Kidney capillary endothelial cell (primary cell): Measurements from ENCODE around the gene TTC24.
A peak's percentile ranks its signal among the peaks of the same experiment; 100 is the strongest.
"Not testable (repeated sequence)": the region's sequence is repeated elsewhere in the genome, so short reads cannot be mapped to it uniquely, and the experiment has no call there.

Experiments
- DNase-seq: peaks from one replicate; pipeline ENCODE4 v3.0.0-alpha.2; 2018; ENCODE audit warnings: low spot score

The TTC24 gene

DNA sequence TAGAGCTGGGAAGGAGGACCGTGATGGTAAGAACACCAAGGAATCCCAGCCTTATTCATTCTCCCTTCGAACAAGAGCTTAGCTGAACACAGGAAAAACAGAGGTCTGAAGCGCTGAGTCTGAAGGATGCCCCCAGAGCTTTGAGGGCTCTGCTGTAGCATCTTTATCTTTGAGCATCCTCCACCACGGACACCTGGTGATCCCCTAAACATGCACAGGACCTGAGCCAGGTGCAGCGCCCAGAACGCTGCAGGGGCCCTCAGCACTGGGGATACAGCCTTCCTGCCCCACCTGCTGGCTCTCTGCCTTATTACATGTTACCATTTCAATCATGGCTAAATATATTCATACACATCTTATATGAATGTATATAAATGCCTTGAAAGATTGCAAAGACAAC, 29.5 kb downstream of the TTC24 start:
- DNase-seq: no peak

GRCh38 chr1:156610072-156610471, 30.5 kb downstream of the TTC24 start:
- not testable (repeated sequence) for DNase-seq

GRCh38 chr1:156612666-156613065, 33.1 kb downstream of the TTC24 start:
- DNase-seq: no peak

GRCh38 chr1:156615946-156616345, 36.4 kb downstream of the TTC24 start:
- no peak for DNase-seq

GRCh38 chr1:156616463-156616862, 36.9 kb downstream of the TTC24 start:
- DNase-seq: no peak

DNA sequence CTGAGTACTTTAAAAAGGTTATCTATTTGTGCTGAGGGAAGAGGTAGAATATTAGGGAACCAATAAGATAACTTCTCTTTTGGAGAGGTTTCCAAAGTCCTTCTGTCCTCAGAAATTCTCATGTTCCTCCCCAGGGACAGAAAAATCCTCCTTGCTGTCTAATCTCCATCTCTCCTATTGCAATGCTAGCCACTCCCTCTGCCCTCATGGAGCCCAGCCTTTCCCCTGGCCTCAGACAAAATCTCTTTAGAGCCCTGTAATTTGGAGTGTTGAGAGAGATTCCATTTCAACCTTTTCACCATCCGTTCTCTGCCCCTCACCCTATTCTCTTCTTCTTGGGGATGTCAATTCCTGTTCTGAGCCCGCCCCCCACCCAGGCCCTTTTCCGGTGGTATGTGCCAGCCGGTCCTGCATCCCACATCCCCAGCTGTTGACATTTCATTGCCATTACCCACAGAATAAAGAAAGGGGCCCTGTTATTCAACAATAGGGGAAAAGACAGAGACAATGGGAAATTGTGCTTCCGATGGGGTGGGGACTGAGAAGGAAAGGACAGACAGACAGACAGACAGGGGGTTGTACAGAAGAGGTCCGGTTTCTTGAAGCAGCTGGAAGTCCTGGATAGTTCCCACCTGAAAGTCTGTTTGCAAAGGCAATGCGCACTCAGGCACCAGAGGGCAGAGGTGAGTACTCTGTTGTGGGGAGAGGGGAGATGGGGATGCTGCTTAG, 39.5 kb downstream of the TTC24 start, which contains the start of gene HAPLN2:
Gene HAPLN2, plus strand, starts transcription at position 563 of the 729 bp plus-strand sequence. CDS start 4,076 bp downstream, outside the sequence.
- no peak for DNase-seq

- DNase-seq: no peak
Measured at GRCh38 chr1:156619582-156619955, 40.0 kb downstream of the TTC24 start.

DNA sequence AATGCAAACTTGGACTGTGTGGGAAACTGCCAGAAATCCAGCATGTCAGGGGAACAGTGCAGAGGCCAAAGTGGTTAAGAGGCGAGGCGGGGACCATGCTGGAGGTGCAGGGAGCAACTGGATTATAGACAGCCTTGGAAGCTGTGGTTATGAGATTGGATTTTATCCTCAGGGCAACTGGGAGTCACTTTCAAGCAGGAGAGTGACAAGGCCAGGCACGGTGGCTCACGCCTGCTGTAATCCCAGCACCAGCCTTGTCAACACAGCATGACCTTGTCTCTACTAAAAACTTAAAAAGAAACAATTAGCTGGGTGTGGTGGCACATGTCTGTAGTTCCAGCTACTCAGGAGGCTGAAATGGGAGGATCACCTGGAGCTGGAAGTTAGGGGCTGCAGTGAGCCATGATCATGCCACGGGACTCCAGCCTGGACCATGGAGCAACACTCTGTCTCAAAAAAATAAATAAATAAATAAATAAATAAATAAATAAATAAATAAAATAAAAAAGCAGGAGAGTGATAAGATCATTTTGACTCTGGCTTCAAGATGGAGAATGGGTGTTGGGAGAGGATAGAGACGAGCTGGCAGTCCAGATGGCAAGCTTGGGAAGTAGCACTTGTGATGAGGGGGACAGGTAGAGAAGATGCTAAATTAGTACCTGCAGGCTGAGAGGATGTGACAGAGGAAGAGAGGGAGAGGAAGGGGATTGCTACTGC, 43.2 kb downstream of the TTC24 start:
- no peak for DNase-seq

GRCh38 chr1:156623946-156624813, 44.7 kb downstream of the TTC24 start:
- DNase-seq: peak; percentile 45

GRCh38 chr1:156624814-156625435, 45.4 kb downstream of the TTC24 start:
- no peak for DNase-seq

DNA sequence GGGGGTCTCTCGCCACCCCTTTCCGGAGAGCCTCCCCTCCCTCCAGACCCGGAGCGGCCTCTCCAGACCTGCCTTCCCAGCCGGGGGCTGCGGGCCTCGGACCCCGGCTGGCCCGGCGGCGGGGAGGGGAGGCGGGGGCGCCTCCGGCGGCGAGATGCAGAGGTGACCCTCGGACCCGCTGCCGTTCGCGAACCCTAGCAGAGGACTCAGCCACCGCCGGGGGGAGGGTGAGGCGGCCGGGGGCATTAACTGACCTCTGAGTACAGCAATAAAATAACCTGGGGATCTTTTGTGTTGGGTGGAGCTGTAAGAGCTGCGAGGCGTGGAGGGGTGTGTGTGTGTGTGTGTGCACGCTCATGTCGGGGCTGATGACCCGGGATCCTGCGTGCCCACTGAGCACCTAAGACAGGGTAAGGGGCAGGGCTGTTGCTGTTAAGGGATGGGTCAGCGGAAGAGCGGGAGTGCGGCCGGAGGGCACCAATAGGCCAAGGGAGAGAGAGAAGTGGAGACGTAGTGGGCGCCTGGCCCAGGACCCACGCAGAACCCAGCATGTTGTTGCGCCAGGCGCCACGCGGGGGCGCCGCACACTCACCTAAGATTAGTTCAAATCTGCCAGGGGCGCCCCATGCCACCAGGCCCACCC, 46.0 kb downstream of the TTC24 start:
- DNase-seq: no peak

DNA sequence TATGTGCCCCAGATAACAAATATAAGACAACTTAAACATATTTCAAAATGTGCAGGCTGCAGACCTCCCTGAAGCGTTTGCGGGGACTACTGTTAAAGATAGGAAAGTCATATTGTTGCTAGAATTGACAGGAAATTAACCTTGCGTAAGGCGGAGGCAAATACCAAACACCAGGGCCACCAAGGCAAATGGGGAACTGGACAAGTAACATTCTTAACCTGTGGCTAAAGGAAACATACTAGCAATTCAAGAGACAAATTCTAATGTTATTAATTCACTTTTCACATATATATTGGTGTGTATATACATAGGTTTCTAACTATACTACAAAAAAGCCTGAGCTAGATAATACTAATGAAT, 46.5 kb downstream of the TTC24 start:
- DNase-seq: no peak

GRCh38 chr1:156627313-156627880, 47.9 kb downstream of the TTC24 start:
- peak; percentile 60 for DNase-seq

DNA sequence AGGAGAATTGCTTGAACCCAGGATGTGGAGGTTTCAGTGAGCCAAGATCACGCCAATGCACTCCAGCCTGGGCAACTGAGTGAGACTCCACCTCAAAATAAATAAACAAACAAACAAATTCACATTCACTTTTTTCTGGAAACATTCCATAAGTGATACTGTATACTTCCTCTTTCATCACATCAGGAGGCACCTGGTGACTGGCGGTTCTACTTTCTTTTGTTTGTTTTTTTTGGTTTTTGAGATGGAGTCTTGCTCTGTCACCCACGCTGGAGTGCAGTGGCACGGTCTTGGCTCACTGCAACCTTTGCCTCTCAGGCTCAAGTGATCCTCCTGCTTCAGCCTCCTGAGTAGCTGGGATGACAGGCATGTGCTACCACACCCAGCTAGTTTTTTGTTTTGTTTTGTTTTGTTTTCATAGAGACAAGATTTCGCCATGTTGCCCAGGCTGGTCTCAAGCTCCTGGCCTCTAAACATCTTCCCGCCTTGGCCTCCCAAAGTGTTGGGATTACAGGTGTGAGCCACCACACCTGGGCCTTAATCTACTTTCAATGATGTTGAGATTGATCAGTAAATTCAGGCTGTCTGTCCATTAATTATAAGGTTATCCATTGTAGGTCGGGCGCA, 50.4 kb downstream of the TTC24 start:
- DNase-seq: no peak

- DNase-seq: not testable (repeated sequence)
Measured at GRCh38 chr1:156631152-156631551, 51.6 kb downstream of the TTC24 start.

DNA sequence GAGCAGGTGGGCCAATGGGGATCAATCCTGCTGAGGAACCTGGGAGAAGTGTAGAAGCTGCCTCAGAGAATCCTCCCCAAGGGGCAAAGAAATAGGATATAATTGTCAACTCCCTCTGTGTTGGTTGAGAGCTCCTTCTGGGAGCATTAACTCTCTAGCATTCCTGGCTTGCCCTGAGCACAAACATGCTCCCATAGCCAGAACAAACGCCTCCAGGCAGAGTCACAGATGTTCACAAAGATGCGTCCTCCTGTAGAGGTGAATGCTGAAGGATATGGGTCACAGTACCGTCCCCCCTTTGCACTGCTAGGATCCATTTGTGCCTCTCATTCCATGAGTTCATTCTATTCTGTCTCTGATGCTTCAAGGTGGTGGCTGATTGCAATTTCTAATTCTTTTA, 52.8 kb downstream of the TTC24 start:
- no peak for DNase-seq
